NCI-H2171 treated with DMSO at 0.1 percent for 48 hours (cell line): ENCODE data around the gene COPA.

ENCODE experiments used
- DNase-seq: peaks from one replicate; lab custom pipeline; 2025; lab: John Stamatoyannopoulos, UW

COPA gene

GRCh38 chr1:160362168-160362957 is 19.3 kb upstream of the COPA start:
- peak; percentile 97 for DNase-seq

GRCh38 chr1:160361814-160362167 is 18.7 kb upstream of the COPA start:
- no peak for DNase-seq

- no peak for DNase-seq
Observed at GRCh38 chr1:160361199-160361598, 18.1 kb upstream of the COPA start.

- DNase-seq: no peak
Observed at GRCh38 chr1:160360227-160360695, 17.2 kb upstream of the COPA start.

GRCh38 chr1:160359559-160360226 is 16.6 kb upstream of the COPA start:
- DNase-seq: no peak

GRCh38 chr1:160358073-160358472 is 15.0 kb upstream of the COPA start:
- no peak for DNase-seq

- no peak for DNase-seq
Observed at GRCh38 chr1:160357286-160358002, 14.4 kb upstream of the COPA start.

- peak; percentile 29 for DNase-seq
Observed at GRCh38 chr1:160354388-160354985, 11.4 kb upstream of the COPA start.

- no peak for DNase-seq
Observed at GRCh38 chr1:160353223-160353622, 10.2 kb upstream of the COPA start.

- DNase-seq: no peak
Observed at GRCh38 chr1:160352555-160352954, 9.5 kb upstream of the COPA start.

GRCh38 chr1:160351629-160352028 is 8.6 kb upstream of the COPA start:
- no peak for DNase-seq

- DNase-seq: no peak
Observed at GRCh38 chr1:160346958-160347357, 3.9 kb upstream of the COPA start.

- no peak for DNase-seq
Observed at GRCh38 chr1:160346463-160346862, 3.4 kb upstream of the COPA start.

GRCh38 chr1:160344936-160345335 is 1.9 kb upstream of the COPA start:
- DNase-seq: no peak

GRCh38 chr1:160344241-160344640 is 1.2 kb upstream of the COPA start:
- no peak for DNase-seq

GRCh38 chr1:160342526-160342925 is 524 bp downstream of the COPA start:
- DNase-seq: no peak

GRCh38 chr1:160340866-160341265 is 2.2 kb downstream of the COPA start:
- no peak for DNase-seq

- DNase-seq: no peak
Observed at GRCh38 chr1:160340146-160340545, 2.9 kb downstream of the COPA start.

- DNase-seq: no peak
Observed at GRCh38 chr1:160338580-160338979, 4.5 kb downstream of the COPA start.

GRCh38 chr1:160332516-160332915 is 10.5 kb downstream of the COPA start:
- no peak for DNase-seq

GRCh38 chr1:160330119-160330518 is 12.9 kb downstream of the COPA start:
- no peak for DNase-seq

GRCh38 chr1:160328184-160328583 is 14.9 kb downstream of the COPA start:
- peak; percentile 13 for DNase-seq

- DNase-seq: no peak
Observed at GRCh38 chr1:160326418-160326817, 16.6 kb downstream of the COPA start.
